GM12878 (cell line): ENCODE results near the gene BCAT1. TPM values are rescaled to one million over a fixed set of nuclear protein-coding genes. Genes with fewer than 3 reads are reported as not detected.
A peak's percentile ranks its signal among the peaks of the same experiment; 100 is the strongest.

ENCODE experiments used
- BACH1 ChIP-seq: fragments of 450-650 bp; IDR thresholded peaks from 2 replicates; pipeline ENCODE4 v1.6.1; 2017; ENCODE audit warnings: mild to moderate bottlenecking, borderline replicate concordance
- CREM ChIP-seq: IDR thresholded peaks from 2 replicates; pipeline ENCODE4 v1.6.1; 2014; ENCODE audit warnings: antibody characterized with exemption, low read depth
- ESRRA ChIP-seq: IDR thresholded peaks from 2 replicates; pipeline ENCODE4 v1.6.1; 2012; ENCODE audit warnings: mild to moderate bottlenecking, low read length, improper control_type of control experiment
- IKZF2 ChIP-seq, 2 experiments: fragments of 450-650 bp; IDR thresholded peaks; 2 replicates each; pipeline ENCODE4 v1.6.1; 2017; ENCODE audit warnings: mild to moderate bottlenecking in 2 of 2, moderate library complexity in 2 of 2
- JUNB ChIP-seq: IDR thresholded peaks from 2 replicates; pipeline ENCODE4 v1.6.1; 2016; ENCODE audit warnings: antibody characterized with exemption, mild to moderate bottlenecking
- KDM1A ChIP-seq: fragments of 200-600 bp; sonication (generic); IDR thresholded peaks from 2 replicates; pipeline ENCODE4 v1.6.1; 2016; ENCODE audit warnings: borderline replicate concordance
- NBN ChIP-seq: fragments of 450-650 bp; IDR thresholded peaks from 2 replicates; pipeline ENCODE4 v1.6.1; 2016
- POLR2A ChIP-seq: IDR thresholded peaks from 2 replicates; pipeline ENCODE4 v1.6.1; 2011; ENCODE audit warnings: low read depth, mild to moderate bottlenecking, low read length
- POLR2AphosphoS5 ChIP-seq: IDR thresholded peaks from 2 replicates; pipeline ENCODE4 v1.6.1; 2011; ENCODE audit warnings: mild to moderate bottlenecking, low read length, inconsistent platforms
- RFX5 ChIP-seq: IDR thresholded peaks from 2 replicates; pipeline ENCODE4 v1.6.1; 2011; ENCODE audit warnings: low read depth, low read length, improper control_type of control experiment
- SUPT20H ChIP-seq: IDR thresholded peaks from 2 replicates; pipeline ENCODE4 v1.6.1; 2011; ENCODE audit warnings: low read depth, mild to moderate bottlenecking, low read length, moderate library complexity, borderline replicate concordance; ENCODE audit not compliant: control insufficient read depth
- YY1 ChIP-seq: IDR thresholded peaks from 2 replicates; pipeline ENCODE4 v1.6.1; 2011; ENCODE audit warnings: low read depth, mild to moderate bottlenecking, low read length
- ZBED1 ChIP-seq: IDR thresholded peaks from 2 replicates; pipeline ENCODE4 v1.6.1; 2016; ENCODE audit warnings: borderline replicate concordance
- ZNF207 ChIP-seq: fragments of 450-650 bp; IDR thresholded peaks from 2 replicates; pipeline ENCODE4 v1.6.1; 2014; ENCODE audit warnings: antibody characterized with exemption, mild to moderate bottlenecking, borderline replicate concordance
- polyA plus RNA-seq, 11 experiments: library from polyadenylated mRNA; depleted of rRNA in 4 of 11; unstranded in 6 of 11; stranded (reverse) in 5 of 11; fragments of >200 nt; fragmentation: Nextera tagmentation in 4 of 11; fragmentation: Illumina TruSeq in 1 of 11; extraction: Ambion mirVana in 4 of 11; extraction: Trizol in 1 of 11; gene quantifications; 1 replicate in 1 of 11; 2 replicates in 10 of 11; pipeline versions ENCODE4 v1.2.1 to v1.2.3, GENCODE V29; 2011 to 2016; ENCODE audit warnings: inconsistent platforms in 2 of 11, missing spikeins in 2 of 11, low read depth in 1 of 11
- total RNA-seq, 4 experiments: library from RNA; depleted of rRNA in 3 of 4; stranded (reverse); fragments of >200 nt in 3 of 4; fragmentation: Illumina TruSeq in 1 of 4; extraction: Trizol in 1 of 4; gene quantifications; 2 replicates each; pipeline versions ENCODE4 v1.2.1 to v1.2.3, GENCODE V29; 2013 to 2021
- TF ChIP-seq, protein P1 (sequence below): fragments of 450-650 bp; IDR thresholded peaks from 2 replicates; pipeline ENCODE4 v1.6.1; 2017; ENCODE audit warnings: mild to moderate bottlenecking, low read depth, inconsistent platforms; ENCODE audit not compliant: poor library complexity, severe bottlenecking
- TF ChIP-seq, protein P2 (sequence below): fragments of 450-650 bp; IDR thresholded peaks from 2 replicates; pipeline ENCODE4 v1.6.1; 2017; ENCODE audit warnings: antibody characterized with exemption, mild to moderate bottlenecking, moderate library complexity
- TF ChIP-seq, protein P3 (sequence below): fragments of 450-650 bp; conservative IDR thresholded peaks from 2 replicates; pipeline ENCODE4 v1.6.1; 2017; ENCODE audit warnings: mild to moderate bottlenecking, moderate library complexity
- TF ChIP-seq, protein P4 (sequence below): IDR thresholded peaks from 2 replicates; pipeline ENCODE4 v1.6.1; 2011; ENCODE audit warnings: mild to moderate bottlenecking, low read depth, low read length, moderate library complexity; ENCODE audit not compliant: insufficient replicate concordance
- TF ChIP-seq, protein P5 (sequence below): fragments of 450-650 bp; IDR thresholded peaks from 2 replicates; pipeline ENCODE4 v1.6.1; 2014; ENCODE audit warnings: mild to moderate bottlenecking
- TF ChIP-seq, protein P6 (sequence below): IDR thresholded peaks from 2 replicates; pipeline ENCODE4 v1.6.1; 2011; ENCODE audit warnings: low read depth, mild to moderate bottlenecking, low read length, moderate library complexity, borderline replicate concordance; ENCODE audit errors: extremely low read depth

BCAT1 gene
- total and polyA plus RNA-seq, 10 of the 15 experiments (the other 5 are each of a cell fraction or from before 2014, with no cell fraction given), result 26.2 to 187 (median 81.9) TPM

DNA sequence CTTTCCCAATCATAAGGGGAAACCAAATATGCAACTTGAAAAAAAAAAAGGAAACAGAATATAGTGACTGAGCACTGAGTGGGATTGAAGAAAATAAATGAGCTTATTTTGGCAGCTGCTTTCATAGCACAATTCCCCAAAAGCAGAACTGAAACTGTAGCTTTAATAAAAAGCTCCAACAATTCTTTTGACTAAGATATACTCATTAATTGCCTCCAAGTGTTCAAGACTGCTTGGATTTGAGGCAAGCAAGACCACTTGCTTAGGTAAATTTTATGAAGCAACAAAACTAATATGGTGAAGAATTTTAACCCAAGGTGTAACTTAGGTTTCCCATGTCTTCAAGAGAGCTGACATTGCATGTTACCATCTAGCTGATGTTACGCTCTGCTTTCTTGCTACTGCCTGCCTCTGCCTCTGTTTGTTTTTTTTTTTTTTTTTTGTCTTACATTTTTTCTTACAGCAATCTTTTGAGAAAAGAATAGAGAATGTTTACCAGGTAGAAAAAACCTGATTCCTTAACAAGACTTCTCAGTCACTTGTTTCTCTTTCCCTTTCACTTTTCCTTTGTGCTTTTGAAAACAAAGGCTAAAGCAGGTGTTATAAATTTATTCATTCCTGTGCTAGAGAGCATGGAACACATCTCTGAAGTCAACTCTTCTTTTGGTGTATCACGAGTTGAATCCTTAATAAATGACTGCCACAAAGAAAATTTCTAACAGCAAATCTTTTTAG lies 134.4 kb downstream of the BCAT1 start (continued):
- TF ChIP-seq, protein P1, sequence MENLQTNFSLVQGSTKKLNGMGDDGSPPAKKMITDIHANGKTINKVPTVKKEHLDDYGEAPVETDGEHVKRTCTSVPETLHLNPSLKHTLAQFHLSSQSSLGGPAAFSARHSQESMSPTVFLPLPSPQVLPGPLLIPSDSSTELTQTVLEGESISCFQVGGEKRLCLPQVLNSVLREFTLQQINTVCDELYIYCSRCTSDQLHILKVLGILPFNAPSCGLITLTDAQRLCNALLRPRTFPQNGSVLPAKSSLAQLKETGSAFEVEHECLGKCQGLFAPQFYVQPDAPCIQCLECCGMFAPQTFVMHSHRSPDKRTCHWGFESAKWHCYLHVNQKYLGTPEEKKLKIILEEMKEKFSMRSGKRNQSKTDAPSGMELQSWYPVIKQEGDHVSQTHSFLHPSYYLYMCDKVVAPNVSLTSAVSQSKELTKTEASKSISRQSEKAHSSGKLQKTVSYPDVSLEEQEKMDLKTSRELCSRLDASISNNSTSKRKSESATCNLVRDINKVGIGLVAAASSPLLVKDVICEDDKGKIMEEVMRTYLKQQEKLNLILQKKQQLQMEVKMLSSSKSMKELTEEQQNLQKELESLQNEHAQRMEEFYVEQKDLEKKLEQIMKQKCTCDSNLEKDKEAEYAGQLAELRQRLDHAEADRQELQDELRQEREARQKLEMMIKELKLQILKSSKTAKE, result no peak
- TF ChIP-seq, protein P2, sequence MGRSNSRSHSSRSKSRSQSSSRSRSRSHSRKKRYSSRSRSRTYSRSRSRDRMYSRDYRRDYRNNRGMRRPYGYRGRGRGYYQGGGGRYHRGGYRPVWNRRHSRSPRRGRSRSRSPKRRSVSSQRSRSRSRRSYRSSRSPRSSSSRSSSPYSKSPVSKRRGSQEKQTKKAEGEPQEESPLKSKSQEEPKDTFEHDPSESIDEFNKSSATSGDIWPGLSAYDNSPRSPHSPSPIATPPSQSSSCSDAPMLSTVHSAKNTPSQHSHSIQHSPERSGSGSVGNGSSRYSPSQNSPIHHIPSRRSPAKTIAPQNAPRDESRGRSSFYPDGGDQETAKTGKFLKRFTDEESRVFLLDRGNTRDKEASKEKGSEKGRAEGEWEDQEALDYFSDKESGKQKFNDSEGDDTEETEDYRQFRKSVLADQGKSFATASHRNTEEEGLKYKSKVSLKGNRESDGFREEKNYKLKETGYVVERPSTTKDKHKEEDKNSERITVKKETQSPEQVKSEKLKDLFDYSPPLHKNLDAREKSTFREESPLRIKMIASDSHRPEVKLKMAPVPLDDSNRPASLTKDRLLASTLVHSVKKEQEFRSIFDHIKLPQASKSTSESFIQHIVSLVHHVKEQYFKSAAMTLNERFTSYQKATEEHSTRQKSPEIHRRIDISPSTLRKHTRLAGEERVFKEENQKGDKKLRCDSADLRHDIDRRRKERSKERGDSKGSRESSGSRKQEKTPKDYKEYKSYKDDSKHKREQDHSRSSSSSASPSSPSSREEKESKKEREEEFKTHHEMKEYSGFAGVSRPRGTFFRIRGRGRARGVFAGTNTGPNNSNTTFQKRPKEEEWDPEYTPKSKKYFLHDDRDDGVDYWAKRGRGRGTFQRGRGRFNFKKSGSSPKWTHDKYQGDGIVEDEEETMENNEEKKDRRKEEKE, result no peak
- TF ChIP-seq, protein P3, sequence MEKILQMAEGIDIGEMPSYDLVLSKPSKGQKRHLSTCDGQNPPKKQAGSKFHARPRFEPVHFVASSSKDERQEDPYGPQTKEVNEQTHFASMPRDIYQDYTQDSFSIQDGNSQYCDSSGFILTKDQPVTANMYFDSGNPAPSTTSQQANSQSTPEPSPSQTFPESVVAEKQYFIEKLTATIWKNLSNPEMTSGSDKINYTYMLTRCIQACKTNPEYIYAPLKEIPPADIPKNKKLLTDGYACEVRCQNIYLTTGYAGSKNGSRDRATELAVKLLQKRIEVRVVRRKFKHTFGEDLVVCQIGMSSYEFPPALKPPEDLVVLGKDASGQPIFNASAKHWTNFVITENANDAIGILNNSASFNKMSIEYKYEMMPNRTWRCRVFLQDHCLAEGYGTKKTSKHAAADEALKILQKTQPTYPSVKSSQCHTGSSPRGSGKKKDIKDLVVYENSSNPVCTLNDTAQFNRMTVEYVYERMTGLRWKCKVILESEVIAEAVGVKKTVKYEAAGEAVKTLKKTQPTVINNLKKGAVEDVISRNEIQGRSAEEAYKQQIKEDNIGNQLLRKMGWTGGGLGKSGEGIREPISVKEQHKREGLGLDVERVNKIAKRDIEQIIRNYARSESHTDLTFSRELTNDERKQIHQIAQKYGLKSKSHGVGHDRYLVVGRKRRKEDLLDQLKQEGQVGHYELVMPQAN, result no peak
- TF ChIP-seq KDM1A (no peak), POLR2A (no peak), YY1 (no peak), ZNF207 (no peak), POLR2AphosphoS5 (no peak), IKZF2 (IDR thresholded peaks at IDR 0.05) (peak; percentile 92 to 95), ESRRA (no peak), ZBED1 (peak; percentile 73; the same call in 1 of the 2 replicates), BACH1 (peak; percentile 77; the same call in 1 of the 2 replicates), RFX5 (no peak), CREM (peak; percentile 59; the same call in 1 of the 2 replicates), JUNB (peak; percentile 80), NBN (peak; percentile 78), SUPT20H (no peak)
- TF ChIP-seq, protein P4, sequence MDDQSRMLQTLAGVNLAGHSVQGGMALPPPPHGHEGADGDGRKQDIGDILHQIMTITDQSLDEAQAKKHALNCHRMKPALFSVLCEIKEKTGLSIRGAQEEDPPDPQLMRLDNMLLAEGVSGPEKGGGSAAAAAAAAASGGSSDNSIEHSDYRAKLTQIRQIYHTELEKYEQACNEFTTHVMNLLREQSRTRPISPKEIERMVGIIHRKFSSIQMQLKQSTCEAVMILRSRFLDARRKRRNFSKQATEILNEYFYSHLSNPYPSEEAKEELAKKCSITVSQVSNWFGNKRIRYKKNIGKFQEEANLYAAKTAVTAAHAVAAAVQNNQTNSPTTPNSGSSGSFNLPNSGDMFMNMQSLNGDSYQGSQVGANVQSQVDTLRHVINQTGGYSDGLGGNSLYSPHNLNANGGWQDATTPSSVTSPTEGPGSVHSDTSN, result no peak
- TF ChIP-seq, protein P5, sequence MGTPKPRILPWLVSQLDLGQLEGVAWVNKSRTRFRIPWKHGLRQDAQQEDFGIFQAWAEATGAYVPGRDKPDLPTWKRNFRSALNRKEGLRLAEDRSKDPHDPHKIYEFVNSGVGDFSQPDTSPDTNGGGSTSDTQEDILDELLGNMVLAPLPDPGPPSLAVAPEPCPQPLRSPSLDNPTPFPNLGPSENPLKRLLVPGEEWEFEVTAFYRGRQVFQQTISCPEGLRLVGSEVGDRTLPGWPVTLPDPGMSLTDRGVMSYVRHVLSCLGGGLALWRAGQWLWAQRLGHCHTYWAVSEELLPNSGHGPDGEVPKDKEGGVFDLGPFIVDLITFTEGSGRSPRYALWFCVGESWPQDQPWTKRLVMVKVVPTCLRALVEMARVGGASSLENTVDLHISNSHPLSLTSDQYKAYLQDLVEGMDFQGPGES, result no peak
- TF ChIP-seq, protein P6, sequence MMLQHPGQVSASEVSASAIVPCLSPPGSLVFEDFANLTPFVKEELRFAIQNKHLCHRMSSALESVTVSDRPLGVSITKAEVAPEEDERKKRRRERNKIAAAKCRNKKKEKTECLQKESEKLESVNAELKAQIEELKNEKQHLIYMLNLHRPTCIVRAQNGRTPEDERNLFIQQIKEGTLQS, result no peak
